GM12878 (cell line): ENCODE results near the gene TNFRSF14.

Experiments
- BRCA1 ChIP-seq: IDR thresholded peaks from 2 replicates; pipeline ENCODE4 v1.6.1; 2011; ENCODE audit warnings: low read depth, low read length, improper control_type of control experiment
- CTCF ChIP-seq, 3 experiments: IDR thresholded peaks in 2 of 3; conservative IDR thresholded peaks in 1 of 3; 2 replicates each; pipeline ENCODE4 v1.5.1; 2011; ENCODE audit warnings: low read depth in 3 of 3, low read length in 3 of 3, mild to moderate bottlenecking in 3 of 3, control low read depth in 2 of 3, moderate library complexity in 2 of 3, inconsistent platforms in 1 of 3, mixed read lengths in 1 of 3; ENCODE audit not compliant: control insufficient read depth in 2 of 3, insufficient read depth in 1 of 3; ENCODE audit errors: extremely low read depth in 1 of 3
- EP300 ChIP-seq, 2 experiments: fragments of 150-350 bp in 1 of 2; IDR thresholded peaks; 2 replicates each; pipeline ENCODE4 v1.6.1; 2011 to 2012; ENCODE audit warnings: low read depth in 2 of 2, low read length in 2 of 2, borderline replicate concordance in 1 of 2, improper control_type of control experiment in 1 of 2, inconsistent platforms in 1 of 2; ENCODE audit not compliant: control insufficient read depth in 1 of 2
- GABPA ChIP-seq: IDR thresholded peaks from 2 replicates; pipeline ENCODE4 v1.6.1; 2014; ENCODE audit warnings: antibody characterized with exemption, low read depth, mild to moderate bottlenecking, inconsistent platforms
- MAX ChIP-seq: IDR thresholded peaks from 2 replicates; pipeline ENCODE4 v1.6.1; 2012; ENCODE audit warnings: low read depth, low read length, improper control_type of control experiment
- NR2C2 ChIP-seq: IDR thresholded peaks from 2 replicates; pipeline ENCODE4 v1.6.1; 2011; ENCODE audit warnings: borderline replicate concordance, low read depth; ENCODE audit not compliant: control insufficient read depth, insufficient read length
- RFX5 ChIP-seq: IDR thresholded peaks from 2 replicates; pipeline ENCODE4 v1.6.1; 2011; ENCODE audit warnings: low read depth, low read length, improper control_type of control experiment
- SMC3 ChIP-seq: IDR thresholded peaks from 2 replicates; pipeline ENCODE4 v1.6.1; 2011; ENCODE audit warnings: low read length, improper control_type of control experiment, borderline replicate concordance
- SREBF1 ChIP-seq: IDR thresholded peaks from 2 replicates; pipeline ENCODE4 v1.6.1; 2012; ENCODE audit warnings: mild to moderate bottlenecking, low read length
- TCF12 ChIP-seq: IDR thresholded peaks from 2 replicates; pipeline ENCODE4 v1.6.1; 2011; ENCODE audit warnings: low read depth, mild to moderate bottlenecking, low read length
- USF2 ChIP-seq: IDR thresholded peaks from 2 replicates; pipeline ENCODE4 v1.6.1; 2011; ENCODE audit warnings: low read depth, low read length, improper control_type of control experiment, borderline replicate concordance
- ZBTB33 ChIP-seq: fragments of 450-650 bp; IDR thresholded peaks from 2 replicates; pipeline ENCODE4 v1.6.1; 2017; ENCODE audit warnings: mild to moderate bottlenecking
- ZNF217 ChIP-seq: fragments of 450-650 bp; IDR thresholded peaks from 2 replicates; pipeline ENCODE4 v1.6.1; 2017; ENCODE audit warnings: antibody characterized with exemption, mild to moderate bottlenecking

- no peak for TF ChIP-seq USF2
- no peak for TF ChIP-seq BRCA1
- TF ChIP-seq ZBTB33 = no peak
- no peak for TF ChIP-seq TCF12
- TF ChIP-seq NR2C2 = no peak
- TF ChIP-seq SREBF1 = no peak
- TF ChIP-seq SMC3 = no peak
- no peak for TF ChIP-seq MAX
- no peak for TF ChIP-seq EP300 (IDR thresholded peaks at IDR 0.05; ENCODE audit: borderline replicate concordance in 1 of 2, control insufficient read depth in 1 of 2, low read depth in 2 of 2, low read length in 2 of 2)
- no peak for TF ChIP-seq RFX5
- no peak for TF ChIP-seq CTCF (IDR thresholded peaks at IDR 0.05 in 2 of 3, conservative IDR thresholded peaks at IDR 0.05 in 1 of 3; ENCODE audit: control insufficient read depth in 2 of 3, extremely low read depth in 1 of 3, insufficient read depth in 1 of 3, low read depth in 3 of 3, low read length in 3 of 3)
- no peak for TF ChIP-seq ZNF217
- no peak for TF ChIP-seq GABPA
These were observed 33.5 kb downstream of the TNFRSF14 start for GRCh38 chr1:2589431-2590232.
